Activated CD8-positive, alpha-beta T cell treated with anti-CD3 and anti-CD28 coated beads, Interleukin-2, amount 10 ng/mL, durations not matched to agents 7 days and 5 days (primary cell): ENCODE measurements around the gene CLCF1. TPM values are rescaled to one million over a fixed set of nuclear protein-coding genes. Genes with fewer than 3 reads are reported as not detected.

Experiments used
- ATAC-seq: fragments of 150-1000 bp; cut with Tn5 transposase; one replicate; pipeline ENCODE4 v1.10.0; 2021; ENCODE audit warnings: moderate library complexity
- CTCF ChIA-PET: fragments of 350-600 bp; sonication (Branson Sonifier 250); formaldehyde crosslinking; loops from one replicate; lab custom pipeline; 2021; ENCODE audit warnings: antibody characterized with exemption; lab: Charles Lee
- POLR2A ChIA-PET: fragments of 350-600 bp; sonication (Branson Sonifier 250); formaldehyde crosslinking; loops from one replicate; lab custom pipeline; 2021; ENCODE audit warnings: antibody characterized with exemption; lab: Charles Lee
- DNase-seq: peaks from one replicate; pipeline ENCODE4 v3.0.0-alpha.2; 2020
- H3K27ac Mint-ChIP-seq: one replicate; pipeline ENCODE4 v1.8.0; 2021; ENCODE audit warnings: mild to moderate bottlenecking, mixed read lengths
- H3K27me3 Mint-ChIP-seq: one replicate; pipeline ENCODE4 v1.8.0; 2021; ENCODE audit warnings: low read depth, mixed read lengths
- H3K36me3 Mint-ChIP-seq: one replicate; pipeline ENCODE4 v1.8.0; 2021; ENCODE audit warnings: low read depth, mixed read lengths
- H3K4me1 Mint-ChIP-seq: one replicate; pipeline ENCODE4 v1.8.0; 2021; ENCODE audit warnings: low read depth, mixed read lengths
- H3K4me3 Mint-ChIP-seq: one replicate; pipeline ENCODE4 v1.8.0; 2021; ENCODE audit warnings: mild to moderate bottlenecking, mixed read lengths
- H3K9me3 Mint-ChIP-seq: one replicate; pipeline ENCODE4 v1.8.0; 2022; ENCODE audit warnings: mixed read lengths; ENCODE audit not compliant: insufficient read depth
- total RNA-seq, 2 experiments: library from RNA; stranded (reverse); gene quantifications; one replicate each; pipeline ENCODE4 v1.2.3, GENCODE V29; 2021

CLCF1 gene
- total RNA-seq, 2 experiments from 2014 or later = 0.29 to 0.50 TPM

GRCh38 chr11:67373648-67374570 is 511 bp upstream of the CLCF1 start:
- Mint-ChIP-seq H3K27me3 (peaks cover 53% of the 10 kb centered on the region), H3K4me3 (peak overlapping the region; percentile 79), H3K27ac (peak overlapping the region; percentile 75), H3K9me3 (no peaks in the 10 kb centered on the region), H3K4me1 (peaks cover 53% of the 10 kb centered on the region), H3K36me3 (no peaks in the 10 kb centered on the region)
- ATAC-seq (peak; percentile 48), DNase-seq (peak; percentile 78)
- POLR2A ChIA-PET = interaction anchor here (1.0 to 2.3 kb wide), 2 partner anchors 9 to 21 kb away, joined by 3 to 9 read pairs; partner anchors contain the start of gene POLD4
- CTCF ChIA-PET = interaction anchor here (0.7 to 31.4 kb wide), 7 partner anchors 9 to 112 kb away, joined by 3 to 998 read pairs (median 5); partner anchors contain the start of gene POLD4

- ChIA-PET POLR2A (interaction anchor here (2.3 kb wide), 1 partner anchor 19 kb away, joined by 9 read pairs; the partner anchor contains the start of gene POLD4), CTCF (interaction anchor here (6.0 to 31.4 kb wide), 3 partner anchors 11 to 26 kb away, joined by 61 to 998 read pairs (median 64); partner anchors contain the start of gene POLD4)
- DNase-seq = no peak
- no peaks in the 10 kb centered on the region for H3K36me3 Mint-ChIP-seq
- peaks cover 66% of the 10 kb centered on the region for H3K4me1 Mint-ChIP-seq
- no peak overlapping the region for H3K4me3 Mint-ChIP-seq
- H3K27ac Mint-ChIP-seq = no peak overlapping the region
- no peaks in the 10 kb centered on the region for H3K9me3 Mint-ChIP-seq
- no peak for ATAC-seq
- H3K27me3 Mint-ChIP-seq = peaks cover 61% of the 10 kb centered on the region
Observed at GRCh38 chr11:67372321-67372992, 941 bp downstream of the CLCF1 start.

- no peak for DNase-seq
- Mint-ChIP-seq H3K9me3 (no peaks in the 10 kb centered on the region), H3K27me3 (peaks cover 58% of the 10 kb centered on the region), H3K4me3 (peak overlapping the region; percentile 44), H3K36me3 (no peaks in the 10 kb centered on the region), H3K4me1 (peaks cover 66% of the 10 kb centered on the region), H3K27ac (no peak overlapping the region)
- no peak for ATAC-seq
- CTCF ChIA-PET = interaction anchor here (6.0 to 31.4 kb wide), 3 partner anchors 11 to 25 kb away, joined by 61 to 998 read pairs (median 64); partner anchors contain the start of gene POLD4
- POLR2A ChIA-PET = no interaction called here
Observed at GRCh38 chr11:67371911-67372320, 1.5 kb downstream of the CLCF1 start.

GRCh38 chr11:67371189-67371910 is 2.0 kb downstream of the CLCF1 start:
- Mint-ChIP-seq H3K4me1 (peaks cover 66% of the 10 kb centered on the region), H3K27me3 (peaks cover 54% of the 10 kb centered on the region), H3K36me3 (no peaks in the 10 kb centered on the region), H3K4me3 (peak overlapping the region; percentile 44), H3K9me3 (no peaks in the 10 kb centered on the region), H3K27ac (no peak overlapping the region)
- no peak for DNase-seq
- ChIA-PET CTCF (interaction anchor here (0.9 to 31.4 kb wide), 7 partner anchors 12 to 112 kb away, joined by 3 to 998 read pairs (median 4); partner anchors contain the start of genes AIP and POLD4), POLR2A (no interaction called here)
- ATAC-seq = no peak

GRCh38 chr11:67370351-67371076 is 2.9 kb downstream of the CLCF1 start:
- ATAC-seq = no peak
- peaks cover 59% of the 10 kb centered on the region for H3K4me1 Mint-ChIP-seq
- CTCF ChIA-PET = interaction anchor here (0.9 to 31.4 kb wide), 7 partner anchors 13 to 112 kb away, joined by 3 to 998 read pairs (median 4); partner anchors contain the start of genes AIP and POLD4
- H3K9me3 Mint-ChIP-seq = no peaks in the 10 kb centered on the region
- DNase-seq = no peak
- POLR2A ChIA-PET = interaction anchor here (1.9 kb wide), 1 partner anchor 17 kb away, joined by 8 read pairs; the partner anchor contains the start of gene POLD4
- no peak overlapping the region for H3K4me3 Mint-ChIP-seq
- H3K36me3 Mint-ChIP-seq = no peaks in the 10 kb centered on the region
- peaks cover 55% of the 10 kb centered on the region for H3K27me3 Mint-ChIP-seq
- no peak overlapping the region for H3K27ac Mint-ChIP-seq

- no peak for DNase-seq
- no peak for ATAC-seq
- CTCF ChIA-PET = interaction anchor here (1.1 to 31.4 kb wide), 5 partner anchors 12 to 113 kb away, joined by 3 to 998 read pairs (median 61); partner anchors contain the start of genes AIP and POLD4
- H3K4me1 Mint-ChIP-seq = peaks cover 58% of the 10 kb centered on the region
- POLR2A ChIA-PET = interaction anchor here (1.9 kb wide), 1 partner anchor 16 kb away, joined by 8 read pairs; the partner anchor contains the start of gene POLD4
- H3K36me3 Mint-ChIP-seq = no peaks in the 10 kb centered on the region
- H3K9me3 Mint-ChIP-seq = no peaks in the 10 kb centered on the region
- H3K27ac Mint-ChIP-seq = no peak overlapping the region
- no peak overlapping the region for H3K4me3 Mint-ChIP-seq
- H3K27me3 Mint-ChIP-seq = peaks cover 55% of the 10 kb centered on the region
Observed at GRCh38 chr11:67369801-67370284, 3.6 kb downstream of the CLCF1 start.

GRCh38 chr11:67369275-67369674 is 4.1 kb downstream of the CLCF1 start:
- Mint-ChIP-seq H3K27me3 (peaks cover 49% of the 10 kb centered on the region), H3K36me3 (no peaks in the 10 kb centered on the region), H3K27ac (no peak overlapping the region), H3K4me3 (no peak overlapping the region), H3K4me1 (peaks cover 58% of the 10 kb centered on the region), H3K9me3 (no peaks in the 10 kb centered on the region)
- DNase-seq (no peak), ATAC-seq (no peak)
- POLR2A ChIA-PET = interaction anchor here (1.9 kb wide), 1 partner anchor 16 kb away, joined by 8 read pairs; the partner anchor contains the start of gene POLD4
- CTCF ChIA-PET = interaction anchor here (1.1 to 31.4 kb wide), 4 partner anchors 12 to 114 kb away, joined by 3 to 998 read pairs (median 62); partner anchors contain the start of genes AIP and POLD4

GRCh38 chr11:67368621-67369020 is 4.8 kb downstream of the CLCF1 start:
- Mint-ChIP-seq H3K9me3 (no peaks in the 10 kb centered on the region), H3K27me3 (peaks cover 47% of the 10 kb centered on the region), H3K36me3 (no peaks in the 10 kb centered on the region), H3K4me3 (no peak overlapping the region), H3K27ac (peak overlapping the region; percentile 22), H3K4me1 (peaks cover 58% of the 10 kb centered on the region)
- DNase-seq (peak; percentile 46), ATAC-seq (no peak)
- ChIA-PET CTCF (interaction anchor here (1.1 to 31.4 kb wide), 4 partner anchors 11 to 114 kb away, joined by 3 to 998 read pairs (median 62); partner anchors contain the start of genes AIP and POLD4), POLR2A (interaction anchor here (1.9 kb wide), 1 partner anchor 15 kb away, joined by 8 read pairs; the partner anchor contains the start of gene POLD4)

- ATAC-seq (no peak), DNase-seq (no peak)
- Mint-ChIP-seq H3K4me1 (peaks cover 59% of the 10 kb centered on the region), H3K4me3 (no peak overlapping the region), H3K9me3 (no peaks in the 10 kb centered on the region), H3K27ac (no peak overlapping the region), H3K36me3 (no peaks in the 10 kb centered on the region), H3K27me3 (peaks cover 46% of the 10 kb centered on the region)
- CTCF ChIA-PET = interaction anchor here (31.4 kb wide), 1 partner anchor 10 kb away, joined by 998 read pairs; the partner anchor contains the start of gene POLD4
- POLR2A ChIA-PET = no interaction called here
Observed at GRCh38 chr11:67367761-67368227, 5.6 kb downstream of the CLCF1 start.
